Fibroblast of lung (primary cell): ENCODE data around the gene KCNJ14. TPM values are rescaled to one million over a fixed set of nuclear protein-coding genes. Genes with fewer than 3 reads are reported as not detected.
"Not testable (repeated sequence)": the region's sequence is repeated elsewhere in the genome, so short reads cannot be mapped to it uniquely, and the experiment has no call there.

Experiments
- DNase-seq, 2 donors: peaks; one replicate each; pipeline versions ENCODE4 v3.0.0 to v3.0.0-alpha.2; 2010; ENCODE audit warnings: low read depth in 2 of 2
- H2AFZ ChIP-seq: 2 replicates; pipeline ENCODE4 v1.5.1; 2012; ENCODE audit warnings: low read length, control low read depth, inconsistent platforms
- H3K27ac ChIP-seq: 2 replicates; pipeline ENCODE4 v1.5.1; 2011; ENCODE audit warnings: low read length, control low read depth; ENCODE audit not compliant: insufficient read depth
- H3K27me3 ChIP-seq: 2 replicates; pipeline ENCODE4 v1.5.1; 2011; ENCODE audit warnings: mild to moderate bottlenecking, low read length; ENCODE audit not compliant: control insufficient read depth, insufficient read depth
- H3K36me3 ChIP-seq: 2 replicates; pipeline ENCODE4 v1.5.1; 2011; ENCODE audit warnings: low read length; ENCODE audit not compliant: control insufficient read depth, insufficient read depth
- H3K4me1 ChIP-seq: 2 replicates; pipeline ENCODE4 v1.5.1; 2011; ENCODE audit warnings: low read length; ENCODE audit not compliant: control insufficient read depth, insufficient read depth; ENCODE audit errors: extremely low read depth
- H3K4me2 ChIP-seq: 2 replicates; pipeline ENCODE4 v1.5.1; 2011; ENCODE audit warnings: low read length, control low read depth; ENCODE audit not compliant: insufficient read depth; ENCODE audit errors: extremely low read depth
- H3K4me3 ChIP-seq, 4 experiments: fragments of 200-600 bp in 1 of 4; sonication (generic) in 1 of 4; replicated peaks in 1 of 4; 2 replicates each; pipeline ENCODE4 v1.5.1; 2011 to 2016; ENCODE audit warnings: low read length in 4 of 4, low read depth in 3 of 4, mild to moderate bottlenecking in 3 of 4, control low read depth in 2 of 4, inconsistent platforms in 1 of 4, mixed read lengths in 1 of 4; ENCODE audit not compliant: insufficient read depth in 1 of 4; ENCODE audit errors: control extremely low read depth in 1 of 4
- H3K79me2 ChIP-seq: 2 replicates; pipeline ENCODE4 v1.5.1; 2012; ENCODE audit warnings: mild to moderate bottlenecking, low read length, inconsistent platforms; ENCODE audit not compliant: control insufficient read depth, insufficient read depth
- H3K9ac ChIP-seq: 2 replicates; pipeline ENCODE4 v1.5.1; 2011; ENCODE audit warnings: mild to moderate bottlenecking, low read length, control low read depth; ENCODE audit not compliant: insufficient read depth
- H3K9me3 ChIP-seq: 2 replicates; pipeline ENCODE4 v1.5.1; 2012; ENCODE audit warnings: low read depth, low read length; ENCODE audit not compliant: control insufficient read depth, insufficient read depth
- H4K20me1 ChIP-seq: 2 replicates; pipeline ENCODE4 v1.5.1; 2011; ENCODE audit warnings: low read length; ENCODE audit not compliant: control insufficient read depth, insufficient read depth; ENCODE audit errors: extremely low read depth
- EZH2 ChIP-seq: IDR thresholded peaks from 2 replicates; pipeline ENCODE4 v1.5.1; 2012; ENCODE audit warnings: low read length, control low read depth, mild to moderate bottlenecking; ENCODE audit errors: missing control alignments
- polyA plus RNA-seq, 2 donors: library from polyadenylated mRNA; depleted of rRNA in 1 of 2; stranded (reverse) in 1 of 2; unstranded in 1 of 2; fragments of >200 nt; gene quantifications; 2 replicates each; pipeline ENCODE4 v1.2.1, GENCODE V29; 2011 to 2012; ENCODE audit warnings: missing spikeins in 1 of 2
- total RNA-seq: library from RNA; depleted of rRNA; stranded (reverse); fragments of >200 nt; gene quantifications from 2 replicates; pipeline ENCODE4 v1.2.1, GENCODE V29; 2014
- TF ChIP-seq, protein P1 (sequence below), 2 donors: IDR thresholded peaks in 1 of 2; conservative IDR thresholded peaks in 1 of 2; 1 replicate in 1 of 2; 2 replicates in 1 of 2; pipeline ENCODE4 v1.5.1; 2011 to 2012; ENCODE audit warnings: low read length in 2 of 2, control low read depth in 1 of 2, inconsistent platforms in 1 of 2, low read depth in 1 of 2, mild to moderate bottlenecking in 1 of 2

Gene KCNJ14
- total and polyA plus RNA-seq, 2 donors (not counting 1 experiment from before 2014, with no cell fraction given) = 0.15 to 0.50 TPM

DNA sequence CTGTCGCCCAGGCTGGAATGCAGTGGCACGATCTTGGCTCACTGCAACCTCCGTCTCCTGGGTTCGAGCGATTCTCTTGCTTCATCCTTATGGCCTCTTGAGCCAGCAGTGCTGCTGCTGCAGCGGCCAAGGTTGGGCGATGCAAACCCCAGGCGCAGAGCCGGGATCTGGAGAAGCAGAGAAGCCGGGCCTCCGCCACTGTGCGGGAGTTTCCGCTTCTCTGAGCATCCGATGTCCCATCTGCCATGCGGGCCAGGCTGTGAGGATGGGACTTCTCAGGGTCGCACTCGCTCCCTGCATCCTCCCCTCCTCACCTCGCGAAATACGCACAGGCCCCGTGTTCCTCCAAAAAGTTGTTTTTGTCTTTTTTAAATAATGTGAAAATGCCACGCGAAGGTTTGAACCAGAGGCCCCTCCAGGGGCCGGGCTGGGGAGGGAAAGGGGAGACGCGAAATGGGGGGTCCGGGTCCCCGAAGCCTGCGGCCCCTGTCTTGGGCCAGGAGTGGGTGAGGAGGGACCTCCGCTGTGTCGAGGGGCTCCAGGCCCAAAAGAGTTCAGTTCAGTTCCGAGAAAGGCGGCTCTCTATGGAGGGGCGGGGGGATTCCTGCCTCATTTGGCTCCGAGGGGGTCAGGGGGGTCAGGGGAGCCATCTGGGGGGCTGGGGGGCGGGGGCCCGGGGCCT, 29.7 kb downstream of the KCNJ14 start:
- no peak for DNase-seq
- no peaks in the 10 kb centered on the region for H4K20me1 ChIP-seq
- H3K4me1 ChIP-seq = peaks cover 32% of the 10 kb centered on the region
- no peak overlapping the region for H3K4me3 ChIP-seq
- no peak overlapping the region for H3K4me2 ChIP-seq
- H2AFZ ChIP-seq = no peak overlapping the region
- TF ChIP-seq EZH2 = no peak
- TF ChIP-seq, protein P1, sequence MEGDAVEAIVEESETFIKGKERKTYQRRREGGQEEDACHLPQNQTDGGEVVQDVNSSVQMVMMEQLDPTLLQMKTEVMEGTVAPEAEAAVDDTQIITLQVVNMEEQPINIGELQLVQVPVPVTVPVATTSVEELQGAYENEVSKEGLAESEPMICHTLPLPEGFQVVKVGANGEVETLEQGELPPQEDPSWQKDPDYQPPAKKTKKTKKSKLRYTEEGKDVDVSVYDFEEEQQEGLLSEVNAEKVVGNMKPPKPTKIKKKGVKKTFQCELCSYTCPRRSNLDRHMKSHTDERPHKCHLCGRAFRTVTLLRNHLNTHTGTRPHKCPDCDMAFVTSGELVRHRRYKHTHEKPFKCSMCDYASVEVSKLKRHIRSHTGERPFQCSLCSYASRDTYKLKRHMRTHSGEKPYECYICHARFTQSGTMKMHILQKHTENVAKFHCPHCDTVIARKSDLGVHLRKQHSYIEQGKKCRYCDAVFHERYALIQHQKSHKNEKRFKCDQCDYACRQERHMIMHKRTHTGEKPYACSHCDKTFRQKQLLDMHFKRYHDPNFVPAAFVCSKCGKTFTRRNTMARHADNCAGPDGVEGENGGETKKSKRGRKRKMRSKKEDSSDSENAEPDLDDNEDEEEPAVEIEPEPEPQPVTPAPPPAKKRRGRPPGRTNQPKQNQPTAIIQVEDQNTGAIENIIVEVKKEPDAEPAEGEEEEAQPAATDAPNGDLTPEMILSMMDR (conservative IDR thresholded peaks at IDR 0.05 in 1 of 2, IDR thresholded peaks at IDR 0.05 in 1 of 2; ENCODE audit: low read depth in 1 of 2, low read length in 2 of 2) = no peak
- H3K9me3 ChIP-seq = no peaks in the 10 kb centered on the region
- no peaks in the 10 kb centered on the region for H3K79me2 ChIP-seq
- H3K36me3 ChIP-seq = no peaks in the 10 kb centered on the region
- no peak overlapping the region for H3K9ac ChIP-seq
- H3K27ac ChIP-seq = no peak overlapping the region
- H3K27me3 ChIP-seq = no peaks in the 10 kb centered on the region

DNA sequence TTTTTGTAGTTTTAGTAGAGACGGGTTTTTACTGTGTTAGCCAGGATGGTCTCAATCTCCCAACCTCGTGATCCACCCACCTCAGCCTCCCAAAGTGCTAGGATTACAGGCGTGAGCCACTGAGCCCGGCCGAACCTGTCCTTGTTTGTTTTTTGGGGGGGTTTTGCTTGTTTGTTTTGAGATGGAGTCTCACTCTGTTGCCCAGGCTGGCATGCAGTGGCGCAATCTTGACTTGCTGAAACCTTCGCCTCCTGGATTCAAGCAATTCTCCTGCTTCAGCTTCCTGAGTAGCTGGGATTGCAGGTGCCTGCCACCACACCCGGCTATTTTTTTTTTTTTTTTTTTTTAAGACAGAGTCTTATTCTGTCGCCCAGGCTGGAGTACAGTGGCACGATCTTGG, 31.3 kb downstream of the KCNJ14 start:
- not testable (repeated sequence) for H3K4me2 ChIP-seq

DNA sequence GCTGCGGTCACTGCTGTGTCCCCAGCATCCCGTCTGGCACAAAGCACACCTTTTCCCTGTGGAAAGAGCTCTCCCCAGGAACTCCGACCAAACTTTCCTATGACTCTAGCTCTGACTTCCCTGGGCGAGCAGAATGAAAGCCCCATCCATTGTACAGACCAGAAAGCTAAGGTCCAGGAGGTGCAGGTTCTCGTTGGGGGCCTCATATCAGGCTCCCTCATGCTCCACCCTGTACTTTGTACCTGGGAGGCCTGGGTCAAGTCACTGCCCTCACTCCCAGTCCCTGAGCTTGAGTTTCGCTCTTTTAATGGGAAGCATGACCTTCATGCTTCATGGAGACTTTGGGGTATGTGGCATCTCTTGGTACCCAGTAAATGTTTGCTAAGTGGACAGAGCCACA, 32.2 kb downstream of the KCNJ14 start:
- H3K4me2 ChIP-seq = peak overlapping the region; percentile 68
- no peaks in the 10 kb centered on the region for H3K27me3 ChIP-seq
- TF ChIP-seq, protein P1 (conservative IDR thresholded peaks at IDR 0.05 in 1 of 2, IDR thresholded peaks at IDR 0.05 in 1 of 2; ENCODE audit: low read depth in 1 of 2, low read length in 2 of 2) = no peak
- TF ChIP-seq EZH2 = no peak
- H4K20me1 ChIP-seq = no peaks in the 10 kb centered on the region
- H3K9ac ChIP-seq = no peak overlapping the region
- no peaks in the 10 kb centered on the region for H3K36me3 ChIP-seq
- H3K9me3 ChIP-seq = no peaks in the 10 kb centered on the region
- H3K4me1 ChIP-seq = peaks cover 14% of the 10 kb centered on the region
- H3K79me2 ChIP-seq = no peaks in the 10 kb centered on the region
- H3K4me3 ChIP-seq = no peak overlapping the region
- H2AFZ ChIP-seq = no peak overlapping the region
- DNase-seq = no peak
- no peak overlapping the region for H3K27ac ChIP-seq

More for the DNA sequence above, 31.3 kb downstream of the KCNJ14 start:
- DNase-seq, H3K27me3 ChIP-seq, H3K4me3 ChIP-seq, H3K79me2 ChIP-seq, H4K20me1 ChIP-seq, H3K36me3 ChIP-seq, H3K9ac ChIP-seq, H3K27ac ChIP-seq, H3K9me3 ChIP-seq, H2AFZ ChIP-seq: not testable (repeated sequence)
- peaks cover 20% of the 10 kb centered on the region for H3K4me1 ChIP-seq
